SK-N-SH treated with all-trans-retinoic acid at 6 μM for 48 hours (cell line): ENCODE data around the gene KIR3DL1.

Source experiments
- ATAC-seq: fragments of 200-7000 bp; cut with Tn5 transposase; 3 replicates; pipeline ENCODE4 v1.9.1; 2020; ENCODE audit warnings: mild to moderate bottlenecking, moderate library complexity
- ARNTL ChIP-seq: fragments of 450-650 bp; formaldehyde crosslinking; IDR thresholded peaks from 2 replicates; pipeline ENCODE4 v1.5.0; 2020; ENCODE audit warnings: low read depth, mild to moderate bottlenecking, moderate library complexity, borderline replicate concordance
- BACH2 ChIP-seq: fragments of 250-450 bp; sonication (Bioruptor Pico); IDR thresholded peaks from 2 replicates; pipeline ENCODE4 v1.9.0; 2021; ENCODE audit warnings: mild to moderate bottlenecking, borderline replicate concordance
- CREB5 ChIP-seq: fragments of 250-450 bp; sonication (Bioruptor Pico); IDR thresholded peaks from 2 replicates; pipeline ENCODE4 v1.5.1; 2020; ENCODE audit warnings: low read depth, mild to moderate bottlenecking, moderate library complexity
- CSDC2 ChIP-seq: fragments of 250-450 bp; sonication (Bioruptor Pico); IDR thresholded peaks from 2 replicates; pipeline ENCODE4 v1.5.0; 2020; ENCODE audit warnings: mild to moderate bottlenecking, moderate library complexity
- CSRNP3 ChIP-seq: fragments of 250-450 bp; sonication (Bioruptor Pico); IDR thresholded peaks from 2 replicates; pipeline ENCODE4 v1.5.1; 2021; ENCODE audit warnings: mild to moderate bottlenecking, moderate library complexity
- ESRRG ChIP-seq: fragments of 250-450 bp; sonication (Bioruptor Pico); IDR thresholded peaks from 2 replicates; pipeline ENCODE4 v1.6.1; 2021; ENCODE audit warnings: mild to moderate bottlenecking
- GLIS3 ChIP-seq: fragments of 250-450 bp; sonication (Bioruptor Pico); IDR thresholded peaks from 2 replicates; pipeline ENCODE4 v1.5.0; 2020; ENCODE audit warnings: mild to moderate bottlenecking, moderate library complexity
- ISL1 ChIP-seq: fragments of 250-450 bp; sonication (Bioruptor Pico); IDR thresholded peaks from 2 replicates; pipeline ENCODE4 v2.1.2; 2022; ENCODE audit warnings: mild to moderate bottlenecking, moderate library complexity
- OSR1 ChIP-seq: fragments of 250-450 bp; sonication (Bioruptor Pico); IDR thresholded peaks from 2 replicates; pipeline ENCODE4 v1.8.0; 2022; ENCODE audit warnings: moderate library complexity, mild to moderate bottlenecking, inconsistent platforms
- PATZ1 ChIP-seq: fragments of 250-450 bp; sonication (Bioruptor Pico); IDR thresholded peaks from 2 replicates; pipeline ENCODE4 v1.8.0; 2020; ENCODE audit warnings: mild to moderate bottlenecking, moderate library complexity, borderline replicate concordance
- POU6F1 ChIP-seq: fragments of 250-450 bp; sonication (Bioruptor Pico); IDR thresholded peaks from 2 replicates; pipeline ENCODE4 v1.8.0; 2021; ENCODE audit warnings: low read depth, mild to moderate bottlenecking, moderate library complexity, borderline replicate concordance
- PPARA ChIP-seq: fragments of 250-450 bp; sonication (Bioruptor Pico); IDR thresholded peaks from 2 replicates; pipeline ENCODE4 v1.5.0; 2020; ENCODE audit warnings: mild to moderate bottlenecking, borderline replicate concordance
- RARB ChIP-seq: fragments of 250-450 bp; sonication (Bioruptor Pico); IDR thresholded peaks from 2 replicates; pipeline ENCODE4 v1.8.0; 2021; ENCODE audit warnings: mild to moderate bottlenecking, moderate library complexity
- SNAI2 ChIP-seq: fragments of 250-450 bp; sonication (Bioruptor Pico); IDR thresholded peaks from 2 replicates; pipeline ENCODE4 v1.5.0; 2020; ENCODE audit warnings: mild to moderate bottlenecking, moderate library complexity
- TCF4 ChIP-seq: fragments of 250-450 bp; sonication (Bioruptor Pico); IDR thresholded peaks from 2 replicates; pipeline ENCODE4 v1.8.0; 2021; ENCODE audit warnings: mild to moderate bottlenecking, moderate library complexity, borderline replicate concordance
- TOX ChIP-seq: fragments of 250-450 bp; sonication (Bioruptor Pico); IDR thresholded peaks from 2 replicates; pipeline ENCODE4 v1.8.0; 2021; ENCODE audit warnings: mild to moderate bottlenecking, moderate library complexity, borderline replicate concordance
- TSHZ2 ChIP-seq: fragments of 250-450 bp; sonication (Bioruptor Pico); IDR thresholded peaks from 2 replicates; pipeline ENCODE4 v1.5.0; 2020; ENCODE audit warnings: mild to moderate bottlenecking, moderate library complexity
- ZFP3 ChIP-seq: fragments of 250-450 bp; sonication (Bioruptor Pico); IDR thresholded peaks from 2 replicates; pipeline ENCODE4 v1.5.0; 2020; ENCODE audit warnings: mild to moderate bottlenecking, moderate library complexity
- ZFP30 ChIP-seq: fragments of 450-650 bp; formaldehyde crosslinking; IDR thresholded peaks from 2 replicates; pipeline ENCODE4 v1.5.0; 2022; ENCODE audit warnings: mild to moderate bottlenecking, moderate library complexity
- ZNF565 ChIP-seq: fragments of 450-650 bp; formaldehyde crosslinking; conservative IDR thresholded peaks from 2 replicates; pipeline ENCODE4 v1.5.0; 2020; ENCODE audit warnings: low read depth, mild to moderate bottlenecking, moderate library complexity
- ZNF70 ChIP-seq: fragments of 450-650 bp; formaldehyde crosslinking; IDR thresholded peaks from 2 replicates; pipeline ENCODE4 v1.5.0; 2020; ENCODE audit warnings: mild to moderate bottlenecking, moderate library complexity
- ZNF8 ChIP-seq: fragments of 450-650 bp; formaldehyde crosslinking; IDR thresholded peaks from 2 replicates; pipeline ENCODE4 v1.5.0; 2020; ENCODE audit warnings: mild to moderate bottlenecking, moderate library complexity

KIR3DL1 gene

GRCh38 chr19:54795758-54796157 lies 20.5 kb upstream of the KIR3DL1 start (continued):
- no peak for TF ChIP-seq TSHZ2 (CRISPR knock-in tag)

GRCh38 chr19:54803410-54803809 lies 12.9 kb upstream of the KIR3DL1 start, which contains the start of gene KIR2DL4:
TSS of gene KIR2DL4 (plus strand) at chr19:54803610. CDS start at chr19:54803652, 42 bp downstream.
- ATAC-seq: no peak
- TF ChIP-seq BACH2 (no peak), SNAI2 (CRISPR knock-in tag) (no peak), RARB (CRISPR knock-in tag) (no peak), CSRNP3 (CRISPR knock-in tag) (no peak), CSDC2 (CRISPR knock-in tag) (no peak), OSR1 (CRISPR knock-in tag) (no peak), ZNF70 (CRISPR knock-in tag) (no peak), POU6F1 (CRISPR knock-in tag) (no peak), ZFP3 (CRISPR knock-in tag) (no peak), TOX (CRISPR knock-in tag) (no peak), PPARA (no peak), TSHZ2 (CRISPR knock-in tag) (no peak), ARNTL (CRISPR knock-in tag) (no peak), ZNF8 (CRISPR knock-in tag) (no peak), ISL1 (CRISPR knock-in tag) (no peak), TCF4 (CRISPR knock-in tag) (no peak), GLIS3 (no peak), ZNF565 (CRISPR knock-in tag) (no peak), CREB5 (CRISPR knock-in tag) (no peak)

GRCh38 chr19:54804101-54804500 lies 12.2 kb upstream of the KIR3DL1 start:
- no peak for ATAC-seq
- no peak for TF ChIP-seq ISL1 (CRISPR knock-in tag)
- no peak for TF ChIP-seq ZFP30 (CRISPR knock-in tag)
- TF ChIP-seq CSRNP3 (CRISPR knock-in tag): no peak
- no peak for TF ChIP-seq BACH2
- TF ChIP-seq SNAI2 (CRISPR knock-in tag): no peak
- no peak for TF ChIP-seq TCF4 (CRISPR knock-in tag)
- no peak for TF ChIP-seq PATZ1
- TF ChIP-seq ZNF8 (CRISPR knock-in tag): no peak
- no peak for TF ChIP-seq ZFP3 (CRISPR knock-in tag)
- TF ChIP-seq ESRRG (CRISPR knock-in tag): no peak
- TF ChIP-seq OSR1 (CRISPR knock-in tag): no peak
